ENCODE data around the gene PGAM5. TPM values are rescaled to one million over a fixed set of nuclear protein-coding genes. Genes with fewer than 3 reads are reported as not detected.

Gene PGAM5
- total RNA-seq, 2 donors from 2014 or later = 37.4 to 41.4 TPM

GRCh38 chr12:132664206-132665148, 46.2 kb upstream of the PGAM5 start:
- no peak overlapping the region for H3K4me3 ChIP-seq
- no peaks in the 10 kb centered on the region for H3K4me1 ChIP-seq (replicated peaks)
- 85% methylated on average over 21 of the region's 21 CpGs for WGBS
- intact Hi-C loops (cut with DNase I) = no loop called here
- no peak overlapping the region for H3K27ac ChIP-seq
- H3K36me3 ChIP-seq = peaks cover 14 to 17% of the 10 kb centered on the region in 2 donors
- no peak for DNase-seq (ENCODE audit: low spot score)
- H3K9me3 ChIP-seq = no peaks in the 10 kb centered on the region
- TF ChIP-seq POLR2AphosphoS5 (IDR thresholded peaks at IDR 0.05) (no peak), CTCF (IDR thresholded peaks at IDR 0.05) (no peak), POLR2A (IDR thresholded peaks at IDR 0.05) (no peak)
- no peaks in the 10 kb centered on the region for H3K27me3 ChIP-seq (replicated peaks; ENCODE audit: insufficient read depth)

GRCh38 chr12:132665149-132665491, 45.5 kb upstream of the PGAM5 start:
- no peaks in the 10 kb centered on the region for H3K27me3 ChIP-seq (replicated peaks; ENCODE audit: insufficient read depth)
- no peak overlapping the region for H3K4me3 ChIP-seq
- WGBS = 94% methylated on average over 13 of the region's 13 CpGs
- H3K4me1 ChIP-seq (replicated peaks) = no peaks in the 10 kb centered on the region
- TF ChIP-seq POLR2A (IDR thresholded peaks at IDR 0.05) (no peak), CTCF (IDR thresholded peaks at IDR 0.05) (no peak), POLR2AphosphoS5 (IDR thresholded peaks at IDR 0.05) (no peak)
- intact Hi-C loops (cut with DNase I) = no loop called here
- DNase-seq (ENCODE audit: low spot score) = no peak
- peaks cover 14% of the 10 kb centered on the region in 2 donors for H3K36me3 ChIP-seq
- H3K9me3 ChIP-seq = no peaks in the 10 kb centered on the region
- H3K27ac ChIP-seq = no peak overlapping the region

GRCh38 chr12:132665794-132666193, 44.8 kb upstream of the PGAM5 start:
- Histone ChIP-seq H3K4me3 (no peak overlapping the region), H3K4me1 (replicated peaks) (no peaks in the 10 kb centered on the region), H3K9me3 (no peaks in the 10 kb centered on the region), H3K27ac (no peak overlapping the region), H3K27me3 (replicated peaks; ENCODE audit: insufficient read depth) (no peaks in the 10 kb centered on the region), H3K36me3 (peaks cover 7 to 9% of the 10 kb centered on the region in 2 donors)
- intact Hi-C loops (cut with DNase I) = no loop called here
- no peak for DNase-seq (ENCODE audit: low spot score)
- TF ChIP-seq CTCF (IDR thresholded peaks at IDR 0.05) (no peak), POLR2AphosphoS5 (IDR thresholded peaks at IDR 0.05) (no peak), POLR2A (IDR thresholded peaks at IDR 0.05) (no peak)
- 88% methylated on average over 6 of the region's 6 CpGs for WGBS

GRCh38 chr12:132668191-132669088, 42.2 kb upstream of the PGAM5 start:
- Histone ChIP-seq H3K36me3 (peaks cover 2 to 15% of the 10 kb centered on the region in 2 donors), H3K4me3 (no peak overlapping the region), H3K4me1 (replicated peaks) (no peaks in the 10 kb centered on the region), H3K27ac (no peak overlapping the region), H3K27me3 (replicated peaks; ENCODE audit: insufficient read depth) (no peaks in the 10 kb centered on the region), H3K9me3 (no peaks in the 10 kb centered on the region)
- DNase-seq (ENCODE audit: low spot score) = no peak
- TF ChIP-seq POLR2A (IDR thresholded peaks at IDR 0.05) (no peak), POLR2AphosphoS5 (IDR thresholded peaks at IDR 0.05) (no peak), CTCF (IDR thresholded peaks at IDR 0.05) (no peak)
- WGBS = 94% methylated on average over 30 of the region's 30 CpGs
- intact Hi-C loops (cut with DNase I) = no loop called here
